Suprapubic skin (tissue), 4 donors: ENCODE results near the gene CAPS. TPM values are rescaled to one million over a fixed set of nuclear protein-coding genes. Genes with fewer than 3 reads are reported as not detected.

Source experiments
- DNase-seq, 2 donors: peaks; one replicate each; pipeline ENCODE4 v3.0.0-alpha.2; 2019; ENCODE audit warnings: low spot score in 2 of 2
- H3K27ac ChIP-seq: fragments of 200-600 bp; sonication (generic); one replicate; pipeline ENCODE4 v1.5.1; 2019
- H3K27me3 ChIP-seq: fragments of 200-600 bp; sonication (generic); one replicate; pipeline ENCODE4 v1.5.1; 2019
- H3K36me3 ChIP-seq: fragments of 200-600 bp; sonication (generic); one replicate; pipeline ENCODE4 v1.5.1; 2019
- H3K4me1 ChIP-seq: fragments of 200-600 bp; sonication (generic); one replicate; pipeline ENCODE4 v1.5.1; 2019
- H3K4me3 ChIP-seq: fragments of 200-600 bp; sonication (generic); one replicate; pipeline ENCODE4 v1.5.1; 2019; ENCODE audit warnings: mild to moderate bottlenecking
- H3K9me3 ChIP-seq: fragments of 200-600 bp; sonication (generic); one replicate; pipeline ENCODE4 v1.5.1; 2019
- EP300 ChIP-seq: sonication (generic); formaldehyde crosslinking; IDR thresholded peaks from one replicate; pipeline ENCODE4 v1.6.1; 2017; ENCODE audit warnings: antibody characterized with exemption
- POLR2A ChIP-seq, 2 donors: fragments of 450-650 bp; IDR thresholded peaks; one replicate each; pipeline ENCODE4 v1.6.1; 2017; ENCODE audit warnings: antibody characterized with exemption in 2 of 2, mild to moderate bottlenecking in 2 of 2, moderate library complexity in 2 of 2
- POLR2AphosphoS5 ChIP-seq, 3 donors: sonication (generic); formaldehyde crosslinking; IDR thresholded peaks; one replicate each; pipeline ENCODE4 v1.6.1; 2017; ENCODE audit warnings: antibody characterized with exemption in 3 of 3
- WGBS: methylation state at CpG from one replicate; pipeline ENCODE4 v1.1.5; 2018; 5-methylcytosine and 5-hydroxymethylcytosine counted together
- total RNA-seq, 4 donors: library from RNA; depleted of rRNA; stranded (reverse); fragments of >200 nt; gene quantifications; one replicate each; pipeline ENCODE4 v1.1.0, GENCODE V29; 2016
- TF ChIP-seq, protein P1 (sequence below), 2 donors: fragments of 200-600 bp in 1 of 2; fragments of 450-650 bp in 1 of 2; sonication (generic) in 1 of 2; IDR thresholded peaks; one replicate each; pipeline ENCODE4 v1.5.1; 2016 to 2019; ENCODE audit warnings: antibody characterized with exemption in 2 of 2, mild to moderate bottlenecking in 1 of 2, moderate library complexity in 1 of 2

Gene CAPS
- total RNA-seq, 4 donors from 2014 or later = 7.2 to 36.5 (median 10.0) TPM

DNA sequence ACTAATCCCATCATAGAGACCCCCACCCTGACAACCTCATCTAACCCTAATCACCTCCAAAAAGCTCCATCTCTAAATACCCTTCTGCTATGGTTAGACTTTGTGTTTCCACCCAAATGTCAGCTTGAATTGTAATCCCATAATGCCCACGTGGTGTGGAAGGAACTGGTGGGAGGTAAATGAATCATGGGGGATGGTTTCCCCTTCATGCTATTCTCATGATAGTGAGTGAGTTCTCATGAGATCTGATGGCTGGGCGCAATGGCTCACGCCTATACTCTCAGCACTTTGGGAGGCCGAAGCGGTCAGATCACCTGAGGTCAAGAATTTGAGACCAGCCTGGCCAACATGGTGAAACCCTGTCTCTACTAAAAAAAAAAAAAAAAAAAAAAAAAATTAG, 6.8 kb upstream of the CAPS start:
- H3K27ac ChIP-seq = no peak overlapping the region
- no peaks in the 10 kb centered on the region for H3K27me3 ChIP-seq
- DNase-seq = no peak
- H3K4me1 ChIP-seq = peaks cover 34% of the 10 kb centered on the region
- 57% methylated on average over 5 of the region's 5 CpGs for WGBS
- no peak overlapping the region for H3K4me3 ChIP-seq
- H3K9me3 ChIP-seq = no peaks in the 10 kb centered on the region
- TF ChIP-seq, protein P1, sequence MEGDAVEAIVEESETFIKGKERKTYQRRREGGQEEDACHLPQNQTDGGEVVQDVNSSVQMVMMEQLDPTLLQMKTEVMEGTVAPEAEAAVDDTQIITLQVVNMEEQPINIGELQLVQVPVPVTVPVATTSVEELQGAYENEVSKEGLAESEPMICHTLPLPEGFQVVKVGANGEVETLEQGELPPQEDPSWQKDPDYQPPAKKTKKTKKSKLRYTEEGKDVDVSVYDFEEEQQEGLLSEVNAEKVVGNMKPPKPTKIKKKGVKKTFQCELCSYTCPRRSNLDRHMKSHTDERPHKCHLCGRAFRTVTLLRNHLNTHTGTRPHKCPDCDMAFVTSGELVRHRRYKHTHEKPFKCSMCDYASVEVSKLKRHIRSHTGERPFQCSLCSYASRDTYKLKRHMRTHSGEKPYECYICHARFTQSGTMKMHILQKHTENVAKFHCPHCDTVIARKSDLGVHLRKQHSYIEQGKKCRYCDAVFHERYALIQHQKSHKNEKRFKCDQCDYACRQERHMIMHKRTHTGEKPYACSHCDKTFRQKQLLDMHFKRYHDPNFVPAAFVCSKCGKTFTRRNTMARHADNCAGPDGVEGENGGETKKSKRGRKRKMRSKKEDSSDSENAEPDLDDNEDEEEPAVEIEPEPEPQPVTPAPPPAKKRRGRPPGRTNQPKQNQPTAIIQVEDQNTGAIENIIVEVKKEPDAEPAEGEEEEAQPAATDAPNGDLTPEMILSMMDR (IDR thresholded peaks at IDR 0.05) = no peak
- TF ChIP-seq POLR2A (IDR thresholded peaks at IDR 0.05) = no peak
- no peak for TF ChIP-seq EP300
- TF ChIP-seq POLR2AphosphoS5 (IDR thresholded peaks at IDR 0.05) = no peak
- peaks cover 18% of the 10 kb centered on the region for H3K36me3 ChIP-seq

DNA sequence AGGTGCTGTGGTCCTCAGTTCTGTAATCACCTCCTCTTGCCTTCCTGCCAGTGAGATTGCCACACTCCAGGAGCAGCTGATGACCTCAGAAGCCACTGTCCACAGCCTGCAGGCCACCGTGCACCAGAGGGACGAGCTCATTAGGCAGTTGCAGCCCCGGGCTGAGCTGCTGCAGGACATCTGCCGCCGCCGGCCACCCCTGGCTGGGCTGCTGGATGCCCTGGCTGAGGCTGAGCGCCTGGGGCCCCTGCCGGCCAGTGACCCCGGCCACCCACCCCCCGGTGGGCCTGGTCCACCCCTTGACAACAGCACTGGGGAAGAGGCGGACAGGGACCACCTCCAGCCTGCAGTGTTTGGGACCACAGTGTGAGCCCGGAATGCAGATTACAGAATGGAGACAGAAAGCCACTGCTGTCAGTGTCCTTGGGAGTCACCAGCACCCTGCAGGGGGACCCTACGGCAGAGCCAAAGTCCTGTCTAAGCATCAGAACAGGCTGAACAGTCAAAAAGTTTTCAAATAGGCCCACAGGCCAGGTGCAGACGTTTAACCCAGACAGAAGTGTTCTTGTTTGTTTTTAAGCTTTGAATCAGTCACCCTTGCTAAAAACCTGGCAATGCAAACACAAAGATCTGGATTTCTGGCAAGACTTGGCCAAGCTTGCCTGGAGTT, 5.1 kb upstream of the CAPS start:
- WGBS = 61% methylated on average over 5 of the region's 14 CpGs
- DNase-seq = no peak
- H3K9me3 ChIP-seq = no peaks in the 10 kb centered on the region
- H3K36me3 ChIP-seq = peaks cover 18% of the 10 kb centered on the region
- H3K4me3 ChIP-seq = no peak overlapping the region
- peaks cover 29% of the 10 kb centered on the region for H3K4me1 ChIP-seq
- no peaks in the 10 kb centered on the region for H3K27me3 ChIP-seq
- no peak overlapping the region for H3K27ac ChIP-seq
- TF ChIP-seq, protein P1 (IDR thresholded peaks at IDR 0.05) = no peak
- TF ChIP-seq EP300 (no peak), POLR2A (IDR thresholded peaks at IDR 0.05) (no peak), POLR2AphosphoS5 (IDR thresholded peaks at IDR 0.05) (no peak)

DNA sequence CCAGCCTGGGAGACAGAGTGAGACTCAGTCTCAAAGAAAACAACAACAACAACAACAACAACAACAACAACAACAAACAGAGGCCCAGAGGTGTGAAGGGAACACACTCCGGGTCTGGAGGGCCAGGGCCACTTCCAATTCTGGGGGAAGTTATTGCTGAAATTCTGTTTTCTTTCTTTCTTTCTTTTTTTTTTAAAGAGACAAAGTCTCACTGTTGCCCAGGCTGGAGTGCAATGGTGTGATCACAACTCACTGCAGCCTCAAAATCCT, 3.5 kb upstream of the CAPS start:
- H3K27me3 ChIP-seq = no peaks in the 10 kb centered on the region
- H3K4me3 ChIP-seq = no peak overlapping the region
- TF ChIP-seq POLR2A (IDR thresholded peaks at IDR 0.05) (no peak), EP300 (no peak), POLR2AphosphoS5 (IDR thresholded peaks at IDR 0.05) (no peak)
- TF ChIP-seq, protein P1 (IDR thresholded peaks at IDR 0.05) = no peak
- H3K9me3 ChIP-seq = no peaks in the 10 kb centered on the region
- no peak overlapping the region for H3K27ac ChIP-seq
- H3K4me1 ChIP-seq = peaks cover 35% of the 10 kb centered on the region
- no peak for DNase-seq
- H3K36me3 ChIP-seq = peaks cover 20% of the 10 kb centered on the region
- 80% methylated on average over 1 of the region's 1 CpG for WGBS

DNA sequence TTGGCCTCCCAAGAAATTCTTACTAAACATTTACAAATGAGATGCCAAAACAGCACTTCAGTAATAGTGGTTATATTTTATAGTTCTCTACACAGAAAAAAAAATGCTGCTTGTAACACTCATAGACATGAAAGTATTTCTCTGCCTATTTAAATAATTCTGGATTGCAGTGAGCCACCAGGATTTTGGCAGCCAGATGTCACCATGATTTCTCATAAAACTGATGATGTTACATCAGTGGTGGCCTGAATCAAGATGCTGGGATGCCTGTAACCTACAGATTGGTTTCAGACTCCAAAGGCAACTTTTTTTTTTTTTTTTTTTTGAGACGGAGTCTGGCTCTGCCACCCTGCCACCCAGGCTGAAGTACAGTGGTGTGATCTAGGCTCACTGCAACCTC, 2.7 kb upstream of the CAPS start:
- TF ChIP-seq, protein P1 (IDR thresholded peaks at IDR 0.05) = no peak
- TF ChIP-seq POLR2A (IDR thresholded peaks at IDR 0.05) (no peak), EP300 (no peak), POLR2AphosphoS5 (IDR thresholded peaks at IDR 0.05) (no peak)
- Histone ChIP-seq H3K27ac (no peak overlapping the region), H3K4me3 (no peak overlapping the region), H3K4me1 (peaks cover 31% of the 10 kb centered on the region), H3K27me3 (no peaks in the 10 kb centered on the region), H3K9me3 (no peaks in the 10 kb centered on the region), H3K36me3 (peaks cover 28% of the 10 kb centered on the region)
- 71% methylated on average over 1 of the region's 1 CpG for WGBS
- no peak for DNase-seq

DNA sequence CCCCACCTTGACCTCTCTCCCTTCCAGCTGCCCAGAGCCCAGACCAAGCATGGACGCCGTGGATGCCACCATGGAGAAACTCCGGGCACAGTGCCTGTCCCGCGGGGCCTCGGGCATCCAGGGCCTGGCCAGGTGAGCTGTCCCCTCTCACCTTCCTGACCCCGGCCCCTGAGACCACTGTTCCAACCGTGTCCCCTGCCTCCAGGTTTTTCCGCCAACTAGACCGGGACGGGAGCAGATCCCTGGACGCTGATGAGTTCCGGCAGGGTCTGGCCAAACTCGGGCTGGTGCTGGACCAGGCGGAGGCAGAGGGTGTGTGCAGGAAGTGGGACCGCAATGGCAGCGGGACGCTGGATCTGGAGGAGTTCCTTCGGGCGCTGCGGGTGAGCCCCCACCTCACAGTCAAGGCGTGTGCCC, 312 bp downstream of the CAPS start:
- TF ChIP-seq, protein P1 (IDR thresholded peaks at IDR 0.05) = no peak
- TF ChIP-seq EP300 = no peak
- no peak for TF ChIP-seq POLR2A (IDR thresholded peaks at IDR 0.05)
- TF ChIP-seq POLR2AphosphoS5 (IDR thresholded peaks at IDR 0.05) = no peak
- Histone ChIP-seq H3K27ac (peak overlapping the region; percentile 68), H3K27me3 (no peaks in the 10 kb centered on the region), H3K4me3 (peak overlapping the region; percentile 5), H3K36me3 (peaks cover 49% of the 10 kb centered on the region), H3K4me1 (peaks cover 30% of the 10 kb centered on the region), H3K9me3 (no peaks in the 10 kb centered on the region)
- 43% methylated on average over 5 of the region's 22 CpGs for WGBS
- DNase-seq = no peak
